Measurements from ENCODE around the gene TRAFD1. TPM values are rescaled to one million over a fixed set of nuclear protein-coding genes. Genes with fewer than 3 reads are reported as not detected.

Gene TRAFD1
- total RNA-seq, 1 experiment from 2014 or later, result 55.6 TPM

DNA sequence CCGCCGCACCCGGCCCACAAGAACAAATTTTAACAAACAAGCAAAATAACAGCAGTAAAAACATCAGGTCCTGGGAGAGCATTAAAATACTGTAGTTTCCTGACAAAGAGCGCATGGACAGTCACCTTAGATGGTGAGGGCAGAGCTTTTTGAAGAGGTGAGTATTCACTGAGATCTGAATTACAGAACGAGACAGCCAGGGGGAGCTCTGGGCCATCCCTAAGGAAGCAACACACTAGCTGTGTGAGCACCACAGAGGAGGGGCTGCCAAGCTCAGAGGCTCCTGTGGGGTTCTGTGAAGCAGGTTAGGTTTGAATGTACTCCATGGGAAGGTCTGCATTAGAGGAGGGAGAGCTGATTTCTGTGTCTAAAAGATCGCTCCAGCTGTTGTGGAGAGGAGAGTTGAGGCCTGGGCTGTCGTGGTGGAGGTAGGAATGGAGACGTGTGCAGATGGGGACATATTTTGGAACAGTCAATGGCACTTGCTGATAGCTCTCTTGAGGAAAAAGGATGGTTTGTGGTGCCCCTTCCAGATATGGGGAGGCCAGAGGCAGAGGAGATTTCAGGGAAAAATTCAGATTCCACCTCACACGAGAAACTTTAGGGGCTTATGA is 72.9 kb downstream of the TRAFD1 start:
- DNase-seq (ENCODE audit: low read depth), result peak; percentile 55

DNA sequence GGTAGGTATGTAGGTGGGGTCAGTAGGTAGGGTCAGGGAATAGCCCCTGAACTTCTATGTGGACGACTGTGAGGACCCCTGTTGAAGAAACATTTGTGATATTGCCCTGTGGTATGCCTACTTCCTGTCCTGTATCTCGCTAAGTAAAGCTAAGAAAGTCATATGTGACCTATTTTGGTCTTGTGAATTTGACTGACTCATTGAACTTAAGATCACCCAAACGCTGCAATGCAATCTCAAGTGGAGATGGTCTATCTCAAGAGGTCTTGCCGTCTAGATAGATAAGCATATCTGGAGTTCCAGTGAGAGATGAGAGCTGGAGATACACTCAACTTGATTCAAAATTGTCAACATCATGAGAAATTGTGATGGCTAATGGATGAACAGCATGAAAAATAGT is 73.8 kb downstream of the TRAFD1 start:
- no peak for DNase-seq (ENCODE audit: low read depth)

Other genes starting within 250 kb of the TRAFD1 start
- 6.9 and 7.3 TPM in 2 replicates for gene TMEM116, start 112.4 kb upstream of the TRAFD1 start, total RNA-seq (2014; rRNA removed; shearing (Covaris generic))
- 115 and 127 TPM in 2 replicates for gene ERP29, start 112.1 kb upstream of the TRAFD1 start, total RNA-seq (2014; rRNA removed; shearing (Covaris generic))
- gene NAA25, start 16.8 kb upstream of the TRAFD1 start, total RNA-seq (2014; rRNA removed; shearing (Covaris generic)), result 12.9 and 17.4 TPM in 2 replicates

Data from M059J (cell line).